Measurements from ENCODE around the gene C10orf90.

- TF ChIP-seq CTCF (conservative IDR thresholded peaks at IDR 0.05; ENCODE audit: low read length) (no peak), EZH2phosphoT487 (IDR thresholded peaks at IDR 0.05; ENCODE audit: borderline replicate concordance) (no peak)
Measured at GRCh38 chr10:126628746-126629145, 41.7 kb downstream of the C10orf90 start.
